Amygdala (tissue), 56 donors: ENCODE measurements around the gene PTPRB.
A peak's percentile ranks its signal among the peaks of the same experiment; 100 is the strongest.

Experiments used
- DNase-seq, 56 donors: peaks; one replicate each; lab custom pipeline; 2025; lab: John Stamatoyannopoulos, UW

The PTPRB gene

GRCh38 chr12:70637303-70638085, at the start of gene PTPRB:
Gene PTPRB, minus strand, starts transcription at chr12:70637429. Its CDS starts 34 bp downstream, at chr12:70637395.
- DNase-seq, result no peak

- no peak for DNase-seq
These were observed 49.7 kb upstream of the PTPRB start for GRCh38 chr12:70686907-70687306.

DNA sequence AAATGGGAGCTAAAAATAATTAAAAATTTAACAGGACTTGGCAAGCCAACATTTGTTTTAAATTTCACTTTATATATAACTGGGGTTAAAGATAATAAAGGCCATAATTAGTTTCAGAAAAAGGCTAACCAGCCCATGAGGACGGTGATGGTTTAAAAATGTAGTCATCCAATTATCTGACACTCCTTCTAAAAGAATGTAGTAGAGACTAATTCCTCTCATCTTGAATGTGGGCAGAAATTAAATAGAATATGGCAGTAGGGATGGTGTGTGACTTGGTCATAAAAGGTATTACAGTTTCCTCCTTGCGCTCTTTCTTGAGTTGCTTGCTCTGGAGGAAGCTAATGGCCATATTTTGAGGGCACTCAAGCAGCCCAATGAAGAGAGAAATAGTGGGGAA, 49.1 kb upstream of the PTPRB start:
- DNase-seq, result no peak

- DNase-seq, result no peak
These were observed 46.7 kb upstream of the PTPRB start for GRCh38 chr12:70683976-70684375.

DNA sequence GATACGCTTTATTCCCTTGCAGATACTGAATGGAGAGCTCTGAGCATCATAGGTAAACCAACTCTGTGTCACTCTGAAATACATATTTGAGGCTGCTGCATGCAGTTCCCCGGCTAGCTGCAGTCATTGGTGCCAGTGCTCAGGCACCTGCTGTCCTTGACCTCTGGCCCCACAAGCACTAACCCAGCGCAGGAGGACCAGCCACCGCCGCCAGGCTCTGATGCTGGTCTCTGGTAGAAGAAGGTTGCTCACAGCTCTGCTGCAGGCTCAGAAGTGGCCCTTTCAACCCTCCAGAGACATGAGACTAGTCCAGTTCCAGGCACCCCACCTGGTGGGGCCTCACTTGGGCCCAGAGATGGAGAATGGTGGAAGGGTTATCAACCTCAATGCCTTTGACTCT, 34.5 kb upstream of the PTPRB start:
- DNase-seq, result no peak

DNA sequence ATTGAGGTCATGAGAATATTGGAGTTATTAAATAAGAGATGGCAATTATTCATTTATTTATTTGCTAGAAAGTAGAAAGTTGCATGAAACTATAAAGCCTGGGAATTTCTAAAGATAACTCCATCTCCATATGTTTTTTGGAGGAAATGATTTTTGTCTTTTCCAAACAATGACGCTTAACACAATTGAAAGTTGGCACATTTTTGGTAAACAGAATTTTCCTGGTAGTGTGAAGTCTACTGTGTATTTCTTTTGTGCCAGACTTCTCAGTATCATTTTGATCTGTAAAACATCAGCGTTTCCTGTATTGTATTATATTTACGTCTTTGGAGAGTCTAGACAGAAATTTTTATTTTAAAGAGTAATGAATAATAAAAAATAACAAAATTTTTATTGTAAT, 33.7 kb upstream of the PTPRB start:
- no peak for DNase-seq

DNA sequence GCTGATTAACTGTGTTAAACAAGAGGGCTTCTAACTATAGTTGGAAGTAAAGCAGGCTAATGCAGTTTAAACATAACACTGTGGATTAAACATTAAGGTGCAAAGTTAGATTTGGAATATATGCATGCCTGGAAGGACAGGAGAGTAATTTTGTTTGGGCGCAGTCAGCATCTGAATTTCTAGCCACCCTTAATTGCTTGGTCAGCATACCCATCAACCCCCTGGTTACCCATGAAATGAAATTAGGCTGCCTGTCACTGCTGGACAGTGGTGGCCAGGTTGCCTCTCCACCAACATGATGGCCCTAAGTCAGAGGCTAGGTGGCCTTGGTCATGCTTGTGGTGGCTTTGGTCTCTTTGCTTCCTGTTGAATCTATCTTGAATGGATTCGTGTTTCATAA, 30.0 kb upstream of the PTPRB start:
- no peak for DNase-seq

DNA sequence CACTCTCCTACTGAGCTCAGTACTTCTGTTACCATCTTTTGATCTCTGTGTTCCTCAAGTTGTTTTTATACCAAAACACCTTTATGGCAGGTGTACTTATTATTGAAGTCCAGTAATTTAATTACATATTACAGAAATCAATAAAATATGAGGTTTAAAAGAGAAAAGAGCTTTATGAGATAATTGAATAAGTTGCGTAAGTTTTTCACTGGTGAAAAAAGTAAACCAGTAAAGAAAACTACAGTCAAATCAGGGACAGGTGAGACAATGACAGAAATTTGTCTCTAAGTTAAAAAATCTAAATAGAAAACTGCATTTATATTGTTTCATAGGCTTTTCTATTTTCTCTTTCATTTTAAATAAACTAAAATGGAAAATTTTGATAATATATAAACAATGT, 29.1 kb upstream of the PTPRB start:
- no peak for DNase-seq

DNA sequence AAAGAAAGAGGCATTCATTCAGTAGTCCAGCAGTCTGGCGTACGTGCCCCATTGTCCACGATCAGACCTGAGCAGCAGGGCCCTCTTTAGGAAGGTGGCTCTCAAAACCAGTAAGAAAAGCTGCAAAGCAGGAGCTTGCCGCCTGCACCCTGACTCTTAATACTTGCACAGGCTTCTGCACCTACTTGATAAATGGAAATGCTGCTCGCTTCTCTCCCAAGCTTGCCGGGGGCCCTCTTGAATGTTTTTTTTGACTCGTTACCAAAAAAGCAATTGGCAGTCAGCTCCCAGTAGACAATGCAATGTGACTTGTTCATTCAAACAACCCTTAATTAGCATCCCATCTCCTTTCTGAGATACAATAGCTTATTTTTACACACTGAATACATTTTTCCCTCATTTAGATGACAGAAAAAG, 27.2 kb upstream of the PTPRB start:
- peak in 17 of 56 donors; percentile 5 to 45 (median 12) for DNase-seq

DNA sequence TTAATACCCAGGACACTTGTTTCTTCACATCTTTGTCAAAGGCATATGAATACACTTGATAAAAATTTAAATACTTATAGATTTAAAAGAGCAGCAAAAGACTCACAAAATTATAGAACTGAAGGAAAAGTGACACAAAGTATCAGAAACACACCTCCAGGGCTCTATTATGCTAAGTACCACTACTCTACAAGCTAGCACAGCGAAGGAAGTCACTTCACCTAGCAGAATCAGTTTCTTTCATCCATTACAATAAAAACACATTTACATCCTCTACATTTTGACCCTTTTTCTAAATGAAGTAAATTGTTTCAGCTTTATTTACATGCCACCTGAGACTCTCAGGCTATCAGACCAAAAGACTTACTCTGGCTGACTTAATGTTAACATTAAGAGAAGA, 26.6 kb upstream of the PTPRB start:
- no peak for DNase-seq

DNA sequence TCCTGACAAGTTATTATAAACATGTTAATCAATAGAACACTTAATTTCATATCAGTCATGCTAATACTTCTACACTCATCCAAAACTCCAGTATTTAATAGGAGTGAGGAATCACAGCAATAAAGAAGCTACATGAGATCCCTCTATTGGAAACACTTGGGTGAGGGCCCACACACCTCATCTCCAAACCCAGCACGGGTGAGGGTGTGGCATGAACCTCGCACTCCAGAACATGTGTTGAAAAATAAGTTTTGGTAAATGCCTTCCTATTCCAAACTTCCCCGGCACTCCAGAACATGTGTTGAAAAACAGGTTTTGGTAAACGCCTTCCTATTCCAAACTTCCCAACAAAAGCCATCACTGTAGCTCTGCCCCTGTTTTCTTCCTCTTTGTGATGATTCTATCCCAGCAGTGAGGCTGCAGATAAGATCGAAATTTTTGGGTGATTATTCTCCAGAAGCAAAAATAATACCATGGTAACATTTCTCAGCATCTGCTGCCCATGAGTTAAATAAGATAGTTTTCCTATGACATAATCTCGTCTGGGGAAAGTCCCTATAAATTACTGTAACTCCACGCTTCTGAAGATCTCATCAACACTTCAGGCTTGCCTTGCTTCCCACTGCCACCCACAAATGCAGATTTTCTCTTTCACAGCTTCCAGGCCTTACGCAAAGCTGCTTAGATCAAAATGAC, 24.4 kb upstream of the PTPRB start:
- peak in 8 of 56 donors; percentile 3 to 53 (median 14) for DNase-seq

- DNase-seq, result no peak
These were observed 23.5 kb upstream of the PTPRB start for GRCh38 chr12:70660620-70661219.

GRCh38 chr12:70660002-70660604, 22.9 kb upstream of the PTPRB start:
- no peak for DNase-seq

DNA sequence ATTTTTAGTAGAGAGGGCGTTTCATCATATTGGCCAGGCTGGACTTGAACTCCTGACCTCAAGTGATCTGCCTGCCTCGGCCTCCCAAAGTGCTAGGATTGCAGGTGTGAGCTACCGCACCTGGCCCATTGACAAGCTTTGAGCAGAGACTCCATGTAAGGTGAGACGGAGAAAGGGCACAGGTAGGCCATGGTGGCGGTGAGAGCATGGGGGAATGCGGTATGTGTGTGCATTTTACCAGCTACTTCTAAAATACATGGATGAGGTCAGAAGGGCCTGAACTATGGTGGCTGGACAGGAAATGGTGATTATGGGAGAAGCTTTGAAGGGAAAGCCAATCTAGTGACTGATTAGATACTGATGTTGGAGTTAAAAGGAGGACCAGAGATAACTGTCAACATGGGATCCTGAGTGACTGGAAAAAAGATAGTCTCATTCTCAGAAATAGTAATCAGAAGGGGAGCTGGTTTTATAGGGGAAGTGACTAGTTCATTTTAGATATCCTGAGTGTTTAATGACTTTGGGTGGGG, 21.9 kb upstream of the PTPRB start:
- DNase-seq, result no peak

GRCh38 chr12:70657616-70658286, 20.5 kb upstream of the PTPRB start:
- peak in 1 of 56 donors; percentile 6 for DNase-seq

DNA sequence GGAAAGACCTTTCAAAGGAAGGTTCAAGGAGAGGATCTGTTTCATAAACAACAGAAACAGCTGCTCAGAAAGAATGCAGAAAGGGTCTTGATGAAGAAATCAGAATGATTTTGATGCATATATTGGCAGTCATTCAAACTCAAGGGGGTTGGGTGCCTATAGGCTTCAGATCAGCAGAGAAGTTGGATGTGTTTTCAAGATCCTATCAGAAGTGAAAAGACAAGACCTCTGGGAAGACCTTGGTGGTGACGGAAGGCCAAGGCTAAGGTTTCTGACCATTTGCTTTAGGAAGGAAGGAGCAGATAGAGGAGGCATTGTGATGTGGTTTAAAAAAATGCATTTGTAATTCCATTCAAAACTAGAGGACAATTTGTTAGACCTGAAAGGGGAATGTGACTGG, 15.2 kb upstream of the PTPRB start:
- no peak for DNase-seq

DNA sequence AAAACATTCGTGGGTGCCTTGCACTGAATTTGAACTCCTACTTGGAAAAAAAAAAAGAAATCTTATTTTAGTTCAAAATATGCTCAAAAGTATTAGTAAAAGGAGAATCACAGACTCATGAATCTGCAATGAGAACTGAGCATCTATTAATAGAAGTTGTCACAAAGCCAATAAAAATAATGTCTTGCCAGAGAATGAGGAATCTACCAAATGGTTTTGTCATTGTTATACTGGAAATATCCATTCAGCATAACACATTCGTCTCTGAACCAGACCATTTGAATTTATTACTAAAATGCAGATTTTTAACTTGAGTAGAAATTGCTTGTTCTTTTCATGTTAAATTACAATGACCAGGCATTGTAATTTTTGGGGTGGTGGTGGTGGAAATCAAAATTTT, 11.6 kb upstream of the PTPRB start:
- no peak for DNase-seq

GRCh38 chr12:70648191-70648590, 11.0 kb upstream of the PTPRB start:
- DNase-seq, result no peak

GRCh38 chr12:70646850-70647249, 9.6 kb upstream of the PTPRB start:
- no peak for DNase-seq
